Measurements from ENCODE around the gene NEDD4L. TPM values are rescaled to one million over a fixed set of nuclear protein-coding genes. Genes with fewer than 3 reads are reported as not detected.

Gene NEDD4L
- total RNA-seq, 1 experiment from 2014 or later: 108 TPM

- intact Hi-C loops (cut with micrococcal nuclease): no loop called here
- H3K9me3 Mint-ChIP-seq (ENCODE audit: unreplicated experiment): no peaks in the 10 kb centered on the region
These were observed 205.7 kb downstream of the NEDD4L start for GRCh38 chr18:58249712-58250111.

GRCh38 chr18:58251416-58251815 is 207.4 kb downstream of the NEDD4L start:
- H3K4me1 Mint-ChIP-seq (ENCODE audit: insufficient read depth, unreplicated experiment): peaks cover 6% of the 10 kb centered on the region
- BruUV-seq (replicated peaks): no TSS peak
- no peak overlapping the region for H3K27ac Mint-ChIP-seq (ENCODE audit: low read depth, unreplicated experiment)
- H3K9me3 Mint-ChIP-seq (ENCODE audit: unreplicated experiment): no peaks in the 10 kb centered on the region
- no peak overlapping the region for H3K4me3 Mint-ChIP-seq (ENCODE audit: unreplicated experiment)
- peaks cover 29% of the 10 kb centered on the region for H3K36me3 Mint-ChIP-seq (ENCODE audit: insufficient read depth, unreplicated experiment)
- POLR2A ChIA-PET: interaction anchor here (1.0 to 1.1 kb wide), 3 partner anchors 14 to 70 kb away, joined by 3 read pairs; no protein-coding TSS in a partner anchor
- no peaks in the 10 kb centered on the region for H3K27me3 Mint-ChIP-seq (ENCODE audit: insufficient read depth, unreplicated experiment)
- CTCF ChIA-PET: interaction anchor here (0.6 to 1.4 kb wide), 4 partner anchors 11 to 25 kb away, joined by 3 to 4 read pairs (median 4); no protein-coding TSS in a partner anchor
- DNase-seq (ENCODE audit: unreplicated experiment): no peak
- intact Hi-C loops (cut with micrococcal nuclease): no loop called here
- no peak for TF ChIP-seq CTCF (IDR thresholded peaks at IDR 0.05; ENCODE audit: unreplicated experiment)

More at GRCh38 chr18:58249712-58250111, 205.7 kb downstream of the NEDD4L start:
- H3K27ac Mint-ChIP-seq (ENCODE audit: low read depth, unreplicated experiment): no peak overlapping the region
- ChIA-PET POLR2A (interaction anchor here (0.6 to 1.3 kb wide), 10 partner anchors 8 to 240 kb away, joined by 3 to 8 read pairs (median 4); no protein-coding TSS in a partner anchor), CTCF (interaction anchor here (0.6 to 1.7 kb wide), 4 partner anchors 69 to 643 kb away, joined by 3 to 4 read pairs (median 4); no protein-coding TSS in a partner anchor)
- BruUV-seq (replicated peaks): no TSS peak
- H3K27me3 Mint-ChIP-seq (ENCODE audit: insufficient read depth, unreplicated experiment): no peaks in the 10 kb centered on the region
- no peak overlapping the region for H3K4me3 Mint-ChIP-seq (ENCODE audit: unreplicated experiment)
- H3K36me3 Mint-ChIP-seq (ENCODE audit: insufficient read depth, unreplicated experiment): peaks cover 20% of the 10 kb centered on the region
- TF ChIP-seq CTCF (IDR thresholded peaks at IDR 0.05; ENCODE audit: unreplicated experiment): no peak
- no peak for DNase-seq (ENCODE audit: unreplicated experiment)
- H3K4me1 Mint-ChIP-seq (ENCODE audit: insufficient read depth, unreplicated experiment): peaks cover 5% of the 10 kb centered on the region

GRCh38 chr18:58252166-58252565 is 208.1 kb downstream of the NEDD4L start:
- no peak overlapping the region for H3K27ac Mint-ChIP-seq (ENCODE audit: low read depth, unreplicated experiment)
- no peak overlapping the region for H3K4me3 Mint-ChIP-seq (ENCODE audit: unreplicated experiment)
- no peaks in the 10 kb centered on the region for H3K9me3 Mint-ChIP-seq (ENCODE audit: unreplicated experiment)
- no peak for DNase-seq (ENCODE audit: unreplicated experiment)
- peaks cover 32% of the 10 kb centered on the region for H3K36me3 Mint-ChIP-seq (ENCODE audit: insufficient read depth, unreplicated experiment)
- CTCF ChIA-PET: no interaction called here
- POLR2A ChIA-PET: interaction anchor here (1.0 to 2.7 kb wide), 2 partner anchors 11 to 59 kb away, joined by 3 to 14 read pairs; no protein-coding TSS in a partner anchor
- TF ChIP-seq CTCF (IDR thresholded peaks at IDR 0.05; ENCODE audit: unreplicated experiment): no peak
- H3K27me3 Mint-ChIP-seq (ENCODE audit: insufficient read depth, unreplicated experiment): no peaks in the 10 kb centered on the region
- intact Hi-C loops (cut with micrococcal nuclease): no loop called here
- H3K4me1 Mint-ChIP-seq (ENCODE audit: insufficient read depth, unreplicated experiment): peaks cover 6% of the 10 kb centered on the region
- TSS peak; percentile 10 for BruUV-seq (replicated peaks)

- peaks cover 6% of the 10 kb centered on the region for H3K4me1 Mint-ChIP-seq (ENCODE audit: insufficient read depth, unreplicated experiment)
These were observed 209.3 kb downstream of the NEDD4L start for GRCh38 chr18:58253318-58253717.

More at GRCh38 chr18:58253318-58253717, 209.3 kb downstream of the NEDD4L start:
- Mint-ChIP-seq H3K36me3 (ENCODE audit: insufficient read depth, unreplicated experiment) (peaks cover 31% of the 10 kb centered on the region), H3K27me3 (ENCODE audit: insufficient read depth, unreplicated experiment) (no peaks in the 10 kb centered on the region), H3K27ac (ENCODE audit: low read depth, unreplicated experiment) (no peak overlapping the region), H3K9me3 (ENCODE audit: unreplicated experiment) (no peaks in the 10 kb centered on the region), H3K4me3 (ENCODE audit: unreplicated experiment) (no peak overlapping the region)
- DNase-seq (ENCODE audit: unreplicated experiment): no peak
- CTCF ChIA-PET: interaction anchor here (0.9 to 3.1 kb wide), 3 partner anchors 11 to 511 kb away, joined by 4 to 14 read pairs (median 4); no protein-coding TSS in a partner anchor
- intact Hi-C loops (cut with micrococcal nuclease): no loop called here
- no peak for TF ChIP-seq CTCF (IDR thresholded peaks at IDR 0.05; ENCODE audit: unreplicated experiment)
- POLR2A ChIA-PET: interaction anchor here (1.5 to 2.7 kb wide), 3 partner anchors 10 to 58 kb away, joined by 3 to 14 read pairs (median 7); no protein-coding TSS in a partner anchor
- BruUV-seq (replicated peaks): no TSS peak

All from MCF 10A (cell line).